ENCODE data around the gene NDST3.

DNA sequence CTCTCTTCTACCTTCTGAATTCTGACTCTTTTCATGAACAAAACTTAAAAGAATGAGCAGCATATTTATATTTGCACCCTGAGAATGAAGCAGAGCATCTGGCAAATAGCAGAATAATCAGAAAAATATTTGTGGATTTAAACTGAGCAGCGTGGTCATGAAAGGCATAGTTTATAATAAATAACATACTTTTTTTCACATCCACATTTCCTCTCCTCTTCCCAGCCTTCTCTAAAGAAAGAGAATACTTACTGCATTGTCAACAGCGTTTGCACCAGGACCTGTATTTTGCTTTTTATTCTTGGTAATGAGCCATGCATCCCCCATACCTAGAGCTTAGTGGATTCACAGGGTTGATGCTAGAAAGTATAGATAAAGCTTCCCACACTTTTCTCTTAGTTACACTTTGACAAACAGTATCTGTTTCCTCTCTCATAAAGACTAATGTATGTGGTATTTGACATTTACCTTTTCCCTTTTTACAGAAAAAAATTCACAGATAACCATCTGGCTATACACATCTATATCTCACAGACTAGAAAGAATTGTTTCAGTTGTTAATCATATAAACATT lies 187.0 kb downstream of the NDST3 start:
- TF ChIP-seq, protein P1, sequence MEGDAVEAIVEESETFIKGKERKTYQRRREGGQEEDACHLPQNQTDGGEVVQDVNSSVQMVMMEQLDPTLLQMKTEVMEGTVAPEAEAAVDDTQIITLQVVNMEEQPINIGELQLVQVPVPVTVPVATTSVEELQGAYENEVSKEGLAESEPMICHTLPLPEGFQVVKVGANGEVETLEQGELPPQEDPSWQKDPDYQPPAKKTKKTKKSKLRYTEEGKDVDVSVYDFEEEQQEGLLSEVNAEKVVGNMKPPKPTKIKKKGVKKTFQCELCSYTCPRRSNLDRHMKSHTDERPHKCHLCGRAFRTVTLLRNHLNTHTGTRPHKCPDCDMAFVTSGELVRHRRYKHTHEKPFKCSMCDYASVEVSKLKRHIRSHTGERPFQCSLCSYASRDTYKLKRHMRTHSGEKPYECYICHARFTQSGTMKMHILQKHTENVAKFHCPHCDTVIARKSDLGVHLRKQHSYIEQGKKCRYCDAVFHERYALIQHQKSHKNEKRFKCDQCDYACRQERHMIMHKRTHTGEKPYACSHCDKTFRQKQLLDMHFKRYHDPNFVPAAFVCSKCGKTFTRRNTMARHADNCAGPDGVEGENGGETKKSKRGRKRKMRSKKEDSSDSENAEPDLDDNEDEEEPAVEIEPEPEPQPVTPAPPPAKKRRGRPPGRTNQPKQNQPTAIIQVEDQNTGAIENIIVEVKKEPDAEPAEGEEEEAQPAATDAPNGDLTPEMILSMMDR (IDR thresholded peaks at IDR 0.05; ENCODE audit: insufficient read depth, low read length): no peak
- TF ChIP-seq, protein P2, sequence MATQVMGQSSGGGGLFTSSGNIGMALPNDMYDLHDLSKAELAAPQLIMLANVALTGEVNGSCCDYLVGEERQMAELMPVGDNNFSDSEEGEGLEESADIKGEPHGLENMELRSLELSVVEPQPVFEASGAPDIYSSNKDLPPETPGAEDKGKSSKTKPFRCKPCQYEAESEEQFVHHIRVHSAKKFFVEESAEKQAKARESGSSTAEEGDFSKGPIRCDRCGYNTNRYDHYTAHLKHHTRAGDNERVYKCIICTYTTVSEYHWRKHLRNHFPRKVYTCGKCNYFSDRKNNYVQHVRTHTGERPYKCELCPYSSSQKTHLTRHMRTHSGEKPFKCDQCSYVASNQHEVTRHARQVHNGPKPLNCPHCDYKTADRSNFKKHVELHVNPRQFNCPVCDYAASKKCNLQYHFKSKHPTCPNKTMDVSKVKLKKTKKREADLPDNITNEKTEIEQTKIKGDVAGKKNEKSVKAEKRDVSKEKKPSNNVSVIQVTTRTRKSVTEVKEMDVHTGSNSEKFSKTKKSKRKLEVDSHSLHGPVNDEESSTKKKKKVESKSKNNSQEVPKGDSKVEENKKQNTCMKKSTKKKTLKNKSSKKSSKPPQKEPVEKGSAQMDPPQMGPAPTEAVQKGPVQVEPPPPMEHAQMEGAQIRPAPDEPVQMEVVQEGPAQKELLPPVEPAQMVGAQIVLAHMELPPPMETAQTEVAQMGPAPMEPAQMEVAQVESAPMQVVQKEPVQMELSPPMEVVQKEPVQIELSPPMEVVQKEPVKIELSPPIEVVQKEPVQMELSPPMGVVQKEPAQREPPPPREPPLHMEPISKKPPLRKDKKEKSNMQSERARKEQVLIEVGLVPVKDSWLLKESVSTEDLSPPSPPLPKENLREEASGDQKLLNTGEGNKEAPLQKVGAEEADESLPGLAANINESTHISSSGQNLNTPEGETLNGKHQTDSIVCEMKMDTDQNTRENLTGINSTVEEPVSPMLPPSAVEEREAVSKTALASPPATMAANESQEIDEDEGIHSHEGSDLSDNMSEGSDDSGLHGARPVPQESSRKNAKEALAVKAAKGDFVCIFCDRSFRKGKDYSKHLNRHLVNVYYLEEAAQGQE (IDR thresholded peaks at IDR 0.05; ENCODE audit: insufficient replicate concordance, low read depth): no peak
- TF ChIP-seq GABPA (IDR thresholded peaks at IDR 0.05; ENCODE audit: low read depth): no peak
